GM19324 (cell line): ENCODE results near the gene TESK1.
A peak's percentile ranks its signal among the peaks of the same experiment; 100 is the strongest.
"Not testable (repeated sequence)": the region's sequence is repeated elsewhere in the genome, so short reads cannot be mapped to it uniquely, and the experiment has no call there.

Experiments used
- ATAC-seq: cut with Tn5 transposase; IDR thresholded peaks from one replicate; pipeline ENCODE4 v1.9.1; 2021; ENCODE audit warnings: mild to moderate bottlenecking, moderate library complexity; ENCODE audit not compliant: unreplicated experiment, low FRiP score

TESK1 gene

DNA sequence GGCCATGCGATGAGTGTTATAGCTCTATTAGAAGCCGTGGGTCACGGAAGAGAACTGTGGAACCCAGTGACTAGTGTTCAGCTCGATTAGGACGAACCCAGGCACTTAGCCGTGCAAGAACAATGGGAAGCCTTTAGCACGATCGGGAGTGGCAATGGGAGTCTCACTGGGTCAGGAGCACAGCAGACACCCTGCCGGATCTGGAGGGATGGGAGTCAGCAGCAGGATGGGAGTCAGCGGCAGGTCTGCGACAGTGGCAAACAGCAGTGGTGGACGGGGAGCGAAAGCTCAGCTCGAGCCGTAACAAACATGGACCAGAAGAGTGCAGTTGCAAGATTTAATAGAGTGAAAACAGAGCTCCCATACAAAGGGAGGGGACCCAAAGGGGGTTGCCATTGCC is 35.4 kb downstream of the TESK1 start:
- ATAC-seq, result not testable (repeated sequence)

DNA sequence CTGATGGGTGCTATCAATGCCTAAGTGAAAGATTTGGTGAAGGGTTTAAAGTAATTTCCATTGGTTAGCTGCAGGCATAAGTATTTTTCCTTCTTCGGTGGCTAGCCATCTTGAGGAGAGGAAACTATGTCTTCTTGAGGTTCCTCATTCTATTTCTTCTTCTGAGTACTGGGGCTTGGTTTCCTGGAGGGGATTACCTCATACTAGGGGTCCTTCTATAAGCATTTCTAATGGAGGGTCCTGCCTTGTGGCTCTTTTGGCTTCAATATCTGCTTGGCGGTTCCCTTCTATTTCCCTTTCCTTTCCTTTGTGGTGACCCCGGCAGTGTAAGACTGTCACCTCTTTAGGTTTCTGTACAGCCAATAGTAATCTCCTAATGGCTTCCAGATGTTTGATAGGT is 36.4 kb downstream of the TESK1 start:
- not testable (repeated sequence) for ATAC-seq

DNA sequence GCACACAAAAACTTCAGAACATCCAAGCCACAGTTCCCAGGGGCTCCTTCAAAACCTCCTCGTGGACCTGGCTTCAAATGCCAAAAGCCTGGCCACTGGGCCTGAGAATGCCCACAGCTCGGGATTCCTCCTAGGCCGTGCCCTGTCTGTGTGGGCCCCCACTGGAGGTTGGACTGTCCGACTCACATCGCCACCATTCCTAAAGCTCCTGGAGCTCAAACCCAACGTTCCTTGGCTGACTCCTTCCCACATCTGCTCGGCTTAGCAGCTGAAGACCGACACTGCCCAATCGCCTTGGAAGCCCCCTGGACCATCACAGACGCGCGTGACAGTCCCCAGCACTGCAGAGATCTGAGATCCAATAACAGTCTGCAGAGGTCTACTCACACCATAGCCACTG is 38.0 kb downstream of the TESK1 start:
- no peak for ATAC-seq

DNA sequence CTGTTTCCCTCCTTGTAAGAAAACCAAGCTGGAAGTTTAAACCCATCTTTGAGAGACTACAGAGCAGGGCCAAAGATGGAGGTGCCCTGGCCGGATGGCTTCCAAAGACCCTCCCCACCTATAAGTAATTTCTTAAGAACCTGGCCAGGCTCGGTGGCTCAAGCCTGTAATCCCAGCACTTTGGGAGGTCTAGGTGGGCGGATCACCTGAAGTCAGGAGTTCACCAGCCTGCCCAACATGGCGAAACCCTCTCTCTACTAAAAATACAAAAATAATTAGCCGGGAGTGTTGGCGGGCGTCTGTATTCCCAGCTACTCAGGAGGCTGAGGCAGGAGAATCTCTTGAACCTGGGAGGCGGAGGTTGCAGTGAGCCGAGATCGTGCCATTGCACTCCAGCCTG is 40.7 kb downstream of the TESK1 start:
- ATAC-seq, result not testable (repeated sequence)

DNA sequence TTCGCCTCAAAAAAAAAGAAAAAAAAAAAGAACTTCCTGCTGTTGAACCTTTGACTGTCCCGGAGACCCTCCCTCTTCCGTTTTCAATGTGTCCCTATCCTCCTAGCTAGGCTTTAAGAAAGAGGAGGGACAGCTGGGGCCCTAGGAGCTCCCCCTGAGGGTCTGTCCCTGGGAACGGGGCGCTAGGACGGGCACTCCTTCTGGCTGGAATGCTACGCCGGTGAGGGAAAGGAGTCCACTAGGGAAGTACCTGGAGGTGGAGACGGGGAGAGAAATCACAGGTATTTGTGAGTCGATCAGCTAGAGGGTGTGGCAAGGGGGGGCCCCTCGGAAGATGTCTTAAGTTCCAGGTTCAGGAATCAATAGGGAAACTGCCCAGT is 41.1 kb downstream of the TESK1 start:
- ATAC-seq, result peak; percentile 18

DNA sequence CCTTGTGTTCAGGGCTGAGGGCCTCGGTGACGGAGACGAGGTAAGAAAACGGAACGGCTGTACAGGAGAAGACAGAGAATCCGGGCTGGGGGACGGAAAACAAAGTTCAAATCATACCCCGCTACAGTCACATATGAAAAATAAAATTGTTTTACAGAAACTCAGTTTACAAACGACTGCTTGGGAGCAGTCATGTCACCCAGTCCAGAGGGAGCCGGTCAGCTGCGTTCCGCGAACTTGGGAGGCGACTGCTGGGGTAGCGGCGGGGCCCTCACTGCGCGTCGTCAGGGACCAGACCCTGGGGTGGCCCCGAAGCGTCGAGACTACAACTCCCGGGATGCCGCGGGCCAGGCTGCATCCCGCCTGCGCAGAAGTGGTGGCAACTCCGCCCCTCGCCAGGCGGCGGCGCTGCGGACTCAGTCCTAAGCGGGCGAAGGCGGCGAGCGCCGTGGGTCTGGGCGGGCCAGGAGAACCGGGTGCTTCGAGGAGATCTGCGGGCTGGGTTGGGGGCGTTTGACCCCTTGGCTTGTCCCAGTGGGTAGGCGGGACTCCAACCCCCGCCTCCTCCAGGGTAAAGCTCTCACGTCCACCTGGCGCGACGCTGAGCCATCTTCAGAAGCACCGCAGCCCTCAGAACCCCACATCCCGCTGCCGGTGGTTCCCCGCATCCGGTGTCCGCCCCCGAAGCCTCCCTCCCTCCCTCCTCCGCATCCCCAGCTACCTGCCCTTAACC is 41.6 kb downstream of the TESK1 start:
- peak; percentile 88 for ATAC-seq

DNA sequence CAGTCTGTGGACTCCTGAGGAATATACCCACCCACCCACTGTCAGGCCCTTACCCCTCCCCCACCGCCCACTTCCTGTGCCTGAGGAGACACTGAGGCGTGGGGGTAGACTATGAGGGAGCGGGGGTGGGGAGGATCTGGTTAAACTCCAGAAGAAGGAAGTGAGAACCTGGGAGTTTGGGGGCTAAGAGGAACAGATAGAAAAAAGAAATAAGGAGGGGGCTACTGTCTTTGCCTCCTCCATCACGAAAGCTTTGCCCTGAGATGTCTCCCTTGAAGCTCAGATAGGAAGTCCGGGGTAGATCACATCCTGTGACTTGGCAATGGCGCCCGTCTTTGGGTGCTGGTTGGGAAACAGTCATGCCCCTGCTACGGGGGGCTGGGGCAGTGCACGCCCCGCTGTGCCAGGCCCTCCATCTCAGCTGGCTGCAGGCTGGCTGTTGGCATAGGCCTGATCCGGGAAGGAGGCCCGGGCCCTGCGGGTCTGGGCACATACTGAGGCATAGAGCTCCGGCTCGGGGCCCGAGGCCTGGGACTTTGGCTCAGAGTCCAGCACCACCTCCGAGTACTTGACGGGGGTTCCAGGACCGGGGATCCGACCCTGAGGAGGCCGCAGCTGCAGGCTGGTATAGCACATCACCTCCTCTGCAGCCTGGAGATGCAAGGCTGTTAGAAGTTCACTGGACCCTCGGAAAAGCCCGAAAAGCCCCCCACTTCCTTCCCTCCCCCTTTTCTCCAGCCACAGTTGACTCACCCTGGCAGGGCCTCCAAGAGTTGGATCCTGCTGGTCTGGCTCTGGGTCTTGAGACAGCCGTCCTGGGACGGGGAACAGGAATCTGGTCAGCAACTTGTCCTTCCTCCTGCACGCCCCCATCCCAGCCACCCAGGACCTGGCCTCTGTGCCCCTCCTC is 44.6 kb downstream of the TESK1 start:
- no peak for ATAC-seq

DNA sequence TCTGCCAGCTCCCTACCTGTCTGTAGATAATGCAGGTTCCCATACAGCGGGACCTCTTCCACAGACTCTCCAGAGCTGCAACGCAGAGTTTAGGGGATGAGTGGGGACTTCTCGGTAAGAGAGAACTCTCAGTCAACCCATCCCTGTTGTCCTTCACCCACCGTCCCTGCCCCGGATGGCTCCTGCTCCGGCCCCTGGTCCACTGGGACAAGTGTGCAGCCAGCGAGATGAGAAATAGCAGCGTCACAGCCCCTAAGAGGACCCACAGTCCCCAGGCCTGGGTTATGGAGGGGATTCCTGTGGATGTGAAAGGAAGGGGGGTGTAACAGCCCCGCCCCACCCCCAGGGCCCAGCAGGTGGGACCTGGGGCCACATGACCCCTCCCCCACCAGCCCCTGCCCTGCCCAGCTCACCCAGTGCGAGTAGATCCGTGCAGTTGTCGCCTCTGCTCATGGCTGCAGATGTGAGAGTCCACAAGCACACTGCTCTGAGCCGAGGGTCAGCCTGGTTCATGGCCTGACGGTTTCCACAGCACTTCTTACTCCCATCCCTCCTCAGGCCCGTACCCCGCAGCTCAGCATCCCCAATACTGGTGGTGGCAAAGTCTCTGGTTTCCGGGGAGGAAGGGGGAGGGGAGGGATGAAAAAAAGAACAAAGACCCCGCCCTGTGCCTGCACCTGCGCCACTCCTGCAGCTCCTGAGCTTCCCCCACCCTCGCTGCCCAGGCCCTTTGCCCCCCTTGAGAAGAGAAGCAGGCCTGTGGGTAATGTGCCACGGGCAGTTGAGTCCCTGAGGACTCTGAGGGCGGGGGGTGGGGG is 45.5 kb downstream of the TESK1 start, which contains the start of gene SIT1:
Gene SIT1, minus strand, starts transcription at position 591 of the 818 bp plus-strand sequence. Its CDS starts 78 bp downstream, at position 513.
- ATAC-seq, result no peak

DNA sequence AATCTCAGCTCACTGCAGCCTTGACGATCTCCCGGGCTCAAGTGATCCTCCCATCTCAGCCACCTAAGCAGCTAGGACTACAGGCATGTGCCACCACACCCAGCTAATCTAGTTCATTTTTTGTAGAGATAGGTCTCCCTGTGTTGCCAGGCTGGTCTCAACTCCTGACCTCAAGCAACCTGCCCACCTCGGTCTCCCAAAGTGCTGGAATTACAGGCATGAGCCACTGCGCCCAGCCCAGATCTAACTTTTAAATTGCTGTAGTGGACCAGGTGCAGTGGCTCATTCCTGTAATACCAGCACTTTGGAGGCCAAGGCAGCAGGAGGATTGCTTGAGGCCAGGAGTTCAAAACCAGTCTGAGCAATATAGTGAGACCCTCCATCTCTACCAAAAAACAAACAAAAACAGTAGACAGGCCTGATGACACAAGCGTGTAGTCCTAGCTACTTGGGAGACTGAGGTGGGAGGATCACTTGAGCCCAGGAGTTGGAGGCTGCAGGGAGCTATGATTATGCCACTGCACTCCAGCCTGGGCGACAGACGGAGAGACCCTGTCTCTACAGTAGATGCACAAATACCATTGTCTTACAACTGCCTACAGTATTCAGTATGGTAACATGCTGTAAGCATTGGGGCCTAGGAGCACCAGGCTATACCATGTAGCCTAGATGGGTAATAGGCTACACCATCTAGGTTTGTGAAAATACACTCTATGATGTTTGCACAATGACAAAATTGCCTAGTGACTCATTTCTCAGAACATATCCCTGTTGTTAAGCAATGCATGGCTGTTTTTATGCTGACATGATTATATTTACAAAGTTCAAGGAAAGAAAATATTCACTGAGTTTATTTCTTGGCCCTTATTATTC is 47.1 kb downstream of the TESK1 start:
- no peak for ATAC-seq

DNA sequence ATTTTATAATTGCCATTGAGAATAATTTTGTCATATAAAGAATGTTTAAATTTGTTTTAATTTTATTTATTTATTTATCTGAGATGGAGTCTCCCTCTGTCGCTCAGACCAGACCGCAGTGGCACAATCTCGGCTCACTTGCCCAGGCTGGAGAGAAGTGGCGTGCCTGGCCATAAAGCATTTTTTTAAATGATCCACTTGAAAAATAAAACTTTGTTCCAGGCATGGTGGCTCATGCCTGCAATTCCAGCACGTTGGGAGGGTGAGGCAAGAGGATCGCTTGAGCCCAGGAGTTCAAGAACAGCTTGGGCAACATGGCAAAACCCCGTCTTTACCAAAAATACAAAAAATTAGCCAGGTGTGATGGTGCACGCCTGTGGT is 47.8 kb downstream of the TESK1 start:
- no peak for ATAC-seq

DNA sequence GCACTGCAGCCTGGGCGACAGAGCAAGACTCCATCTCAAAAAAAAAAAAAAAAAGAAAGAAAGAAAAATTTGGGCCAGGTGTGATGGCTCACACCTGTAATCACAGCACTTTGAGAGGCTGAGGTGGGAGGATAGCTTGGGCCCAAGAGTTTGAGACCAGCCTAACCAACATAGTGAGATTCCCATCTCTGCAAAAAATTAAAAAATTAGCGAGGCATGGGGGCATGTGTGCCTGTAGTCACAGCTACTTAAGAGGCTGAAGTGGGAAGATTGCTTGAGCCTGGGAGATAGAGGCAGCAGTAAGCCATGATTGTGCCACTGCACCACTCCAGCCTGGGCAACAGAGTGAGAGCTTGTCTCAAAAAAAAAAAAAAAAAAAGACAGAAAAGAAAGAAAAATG is 48.5 kb downstream of the TESK1 start:
- no peak for ATAC-seq

DNA sequence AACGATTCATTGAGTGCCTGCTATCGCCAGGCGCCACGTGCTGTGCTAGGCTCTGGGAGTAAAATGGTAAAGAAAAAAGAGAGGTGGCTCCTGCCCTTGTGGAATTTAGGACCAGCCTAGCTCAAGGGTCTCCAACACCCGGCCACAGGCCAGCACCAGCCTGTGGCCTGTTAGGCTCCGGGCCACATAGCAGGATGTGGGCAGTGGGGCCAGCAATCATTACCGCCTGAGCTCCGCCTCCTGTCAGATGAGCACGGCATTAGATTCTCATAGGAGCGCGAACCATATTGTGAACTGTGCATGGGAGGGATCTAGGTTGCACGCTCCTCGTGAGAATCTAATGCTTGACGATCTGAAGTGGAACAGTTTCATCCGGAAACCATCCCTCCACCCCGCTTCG is 51.3 kb downstream of the TESK1 start:
- ATAC-seq, result no peak

DNA sequence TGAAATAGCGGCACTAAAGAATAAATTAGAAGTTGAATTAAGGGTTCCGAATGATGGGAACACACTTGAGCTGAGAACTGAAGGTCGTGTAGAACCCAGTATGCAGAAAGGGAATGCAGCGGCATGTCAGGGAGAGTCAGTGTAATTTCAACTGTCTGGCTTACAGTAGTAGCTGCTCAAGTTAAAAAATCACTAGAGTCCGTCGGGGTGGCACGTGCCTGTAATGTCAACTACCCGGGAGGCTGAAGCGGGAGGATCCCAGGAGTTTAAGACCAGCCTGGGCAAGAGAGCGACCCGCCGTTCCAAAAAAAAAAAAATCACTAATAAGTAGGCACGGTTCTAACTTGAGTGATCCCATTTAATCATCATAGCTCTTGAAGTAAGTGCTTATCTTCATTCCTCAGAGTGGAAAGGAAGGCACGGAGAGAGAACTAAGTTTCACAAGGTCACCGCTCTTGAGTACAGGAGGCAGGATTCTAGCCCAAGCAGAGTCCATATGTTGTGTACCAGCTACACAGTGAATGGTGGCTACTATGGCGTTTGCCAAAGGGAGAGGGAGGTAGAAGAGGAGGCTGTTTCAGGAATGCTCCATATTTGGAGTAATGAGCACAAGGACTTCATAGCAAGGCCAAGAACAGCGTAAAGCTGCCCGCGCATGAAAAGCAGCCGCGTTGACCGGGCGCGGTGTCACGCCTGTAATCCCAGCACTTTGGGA is 51.9 kb downstream of the TESK1 start:
- no peak for ATAC-seq

DNA sequence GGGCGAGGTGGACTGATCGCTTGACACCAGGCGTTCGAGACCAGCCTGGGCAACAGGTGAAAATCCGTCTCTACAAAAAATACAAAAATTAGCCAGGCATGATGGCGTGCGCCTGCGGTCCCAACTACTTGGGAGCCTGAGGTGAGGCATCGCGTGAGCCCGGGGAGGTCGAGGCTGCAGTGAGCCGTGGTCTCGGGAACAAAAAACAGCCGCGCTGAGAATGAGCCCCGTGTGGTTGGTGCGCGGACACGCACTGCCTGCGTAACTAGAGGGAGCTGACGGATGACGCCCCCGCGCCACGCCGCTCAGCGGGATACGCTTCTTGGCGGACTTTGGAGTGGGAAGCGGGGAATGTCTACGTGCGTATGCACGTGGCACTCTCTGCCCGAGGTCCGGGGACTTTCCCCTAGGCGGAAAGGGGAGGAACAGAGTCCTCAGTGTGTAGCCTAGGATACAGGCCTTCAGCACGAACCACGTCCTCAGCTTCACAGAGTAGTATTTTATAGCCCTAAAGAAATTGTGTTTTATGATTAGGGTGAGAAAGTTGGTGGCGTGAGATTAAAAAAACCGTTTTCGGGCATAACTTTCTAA is 52.6 kb downstream of the TESK1 start, which contains the start of gene RMRP:
Gene RMRP, minus strand, starts transcription at position 474 of the 591 bp plus-strand sequence.
- ATAC-seq, result peak; percentile 87

DNA sequence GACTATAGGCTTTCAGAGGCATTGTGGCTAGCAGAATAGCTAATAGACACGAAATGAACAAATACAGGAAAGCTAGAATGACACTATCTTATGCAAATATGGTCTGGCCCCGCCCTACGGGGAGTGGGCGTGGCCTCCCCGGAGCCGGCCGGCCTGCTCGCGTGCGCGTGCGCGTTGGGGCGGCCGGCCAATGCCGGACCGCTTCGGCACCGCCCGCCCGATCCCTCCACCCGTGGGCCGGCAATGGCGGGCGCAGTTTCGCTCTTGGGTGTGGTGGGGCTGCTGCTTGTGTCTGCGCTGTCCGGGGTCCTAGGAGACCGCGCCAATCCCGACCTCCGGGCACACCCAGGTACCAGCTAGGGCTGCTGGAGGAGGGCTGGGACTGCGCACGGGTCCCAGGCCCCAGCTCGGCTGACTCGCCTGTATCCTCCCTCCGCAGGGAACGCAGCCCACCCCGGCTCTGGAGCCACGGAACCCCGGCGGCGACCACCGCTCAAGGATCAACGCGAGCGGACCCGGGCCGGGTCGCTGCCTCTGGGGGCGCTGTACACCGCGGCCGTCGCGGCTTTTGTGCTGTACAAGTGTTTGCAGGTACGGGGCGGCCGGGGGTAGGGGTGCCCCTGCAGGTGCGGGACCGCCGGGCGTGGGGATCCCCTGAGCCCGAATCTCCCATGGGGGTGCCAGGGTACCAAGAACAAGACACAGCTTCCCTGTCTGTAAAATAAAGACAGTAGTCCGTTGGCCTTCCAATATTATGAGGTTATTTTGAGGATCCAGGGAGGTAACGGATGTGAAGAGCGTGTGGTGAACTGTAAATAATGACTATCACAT is 53.3 kb downstream of the TESK1 start, which contains the start of gene CCDC107:
Gene CCDC107, plus strand, starts transcription at position 156 of the 831 bp plus-strand sequence. Its CDS starts 88 bp downstream, at position 244.
- ATAC-seq, result peak; percentile 77

DNA sequence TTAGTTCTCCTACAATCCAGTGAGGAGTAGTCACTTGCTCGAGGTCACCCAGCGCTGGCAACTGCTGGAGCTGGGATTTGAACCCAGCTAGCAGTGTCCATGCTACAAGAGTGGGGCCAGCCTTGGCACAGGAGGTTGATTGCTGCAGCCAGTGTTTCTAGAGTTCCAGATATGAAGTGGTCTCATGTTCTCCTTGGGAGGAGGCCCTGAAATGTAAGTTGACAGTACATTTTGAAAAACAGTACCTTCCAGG is 53.8 kb downstream of the TESK1 start:
- no peak for ATAC-seq

DNA sequence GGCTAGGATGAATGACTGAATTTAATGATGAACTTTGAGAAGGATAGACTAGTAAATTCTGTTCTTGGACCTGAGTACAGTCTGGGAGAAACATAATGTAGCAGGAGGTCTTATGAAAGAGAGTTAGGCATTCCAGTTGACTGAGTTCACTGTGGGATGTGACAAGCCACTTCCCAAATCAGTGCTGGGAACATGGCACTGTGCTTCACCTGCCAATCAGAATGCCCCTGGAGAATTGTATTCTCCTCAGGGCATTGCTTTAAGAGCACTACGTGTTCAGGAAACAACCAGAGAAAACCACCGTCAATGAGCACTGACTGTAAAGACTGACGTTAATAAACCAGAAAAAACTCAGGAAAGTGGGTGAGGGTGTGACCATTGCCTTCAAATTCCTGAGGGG is 54.3 kb downstream of the TESK1 start:
- ATAC-seq, result no peak
